Lower leg skin (tissue), 3 donors: ENCODE data around the gene MRM3.

Source experiments
- CTCF ChIP-seq, 3 donors: fragments of 450-650 bp; IDR thresholded peaks; one replicate each; pipeline ENCODE4 v1.5.1; 2016; ENCODE audit warnings: antibody characterized with exemption in 3 of 3, mild to moderate bottlenecking in 3 of 3, moderate library complexity in 2 of 3
- POLR2A ChIP-seq, 2 donors: fragments of 450-650 bp; IDR thresholded peaks; one replicate each; pipeline ENCODE4 v1.6.1; 2016 to 2017; ENCODE audit warnings: antibody characterized with exemption in 2 of 2, mild to moderate bottlenecking in 1 of 2, moderate library complexity in 1 of 2

GRCh38 chr17:825216-825615 is 43.1 kb downstream of the MRM3 start:
- no peak for TF ChIP-seq CTCF (IDR thresholded peaks at IDR 0.05)
- no peak for TF ChIP-seq POLR2A (IDR thresholded peaks at IDR 0.05)
